HG02943 (cell line): ENCODE results near the gene APOA4.
"Not testable (repeated sequence)": the region's sequence is repeated elsewhere in the genome, so short reads cannot be mapped to it uniquely, and the experiment has no call there.

ENCODE experiments used
- ATAC-seq: cut with Tn5 transposase; IDR thresholded peaks from one replicate; pipeline ENCODE4 v1.9.1; 2021; ENCODE audit warnings: mild to moderate bottlenecking, low read depth, moderate library complexity; ENCODE audit not compliant: unreplicated experiment

APOA4 gene

GRCh38 chr11:116849486-116849885 lies 26.4 kb upstream of the APOA4 start:
- ATAC-seq: no peak

- ATAC-seq: no peak
Observed at GRCh38 chr11:116849060-116849459, 26.0 kb upstream of the APOA4 start.

GRCh38 chr11:116847612-116848011 lies 24.5 kb upstream of the APOA4 start:
- ATAC-seq: no peak

GRCh38 chr11:116844722-116845121 lies 21.6 kb upstream of the APOA4 start:
- no peak for ATAC-seq

GRCh38 chr11:116843661-116844060 lies 20.6 kb upstream of the APOA4 start:
- ATAC-seq: no peak

GRCh38 chr11:116842909-116843308 lies 19.8 kb upstream of the APOA4 start:
- ATAC-seq: no peak

GRCh38 chr11:116842117-116842516 lies 19.0 kb upstream of the APOA4 start:
- no peak for ATAC-seq

GRCh38 chr11:116840746-116841296 lies 17.7 kb upstream of the APOA4 start:
- ATAC-seq: no peak

GRCh38 chr11:116840224-116840745 lies 17.2 kb upstream of the APOA4 start:
- ATAC-seq: no peak

- ATAC-seq: no peak
Observed at GRCh38 chr11:116838321-116839084, 15.4 kb upstream of the APOA4 start.

- ATAC-seq: no peak
Observed at GRCh38 chr11:116837231-116838091, 14.4 kb upstream of the APOA4 start, which contains the start of gene APOA1. Gene APOA1 (minus strand): TSS chr11:116837622. CDS start chr11:116837387, 235 bp downstream.

GRCh38 chr11:116836632-116836991 lies 13.5 kb upstream of the APOA4 start:
- ATAC-seq: no peak

GRCh38 chr11:116835791-116836631 lies 12.9 kb upstream of the APOA4 start:
- ATAC-seq: peak; percentile 71

- no peak for ATAC-seq
Observed at GRCh38 chr11:116835042-116835772, 12.1 kb upstream of the APOA4 start.

- not testable (repeated sequence) for ATAC-seq
Observed at GRCh38 chr11:116834535-116835041, 11.5 kb upstream of the APOA4 start.

GRCh38 chr11:116833816-116834534 lies 10.9 kb upstream of the APOA4 start:
- ATAC-seq: no peak

GRCh38 chr11:116833491-116833815 lies 10.3 kb upstream of the APOA4 start:
- ATAC-seq: no peak

- no peak for ATAC-seq
Observed at GRCh38 chr11:116832350-116833290, 9.5 kb upstream of the APOA4 start.
